ENCODE data around the gene PIP4K2A. TPM values are rescaled to one million over a fixed set of nuclear protein-coding genes. Genes with fewer than 3 reads are reported as not detected.

PIP4K2A gene
- total and polyA plus RNA-seq, 2 experiments from 2014 or later = 16.5 to 31.1 TPM

DNA sequence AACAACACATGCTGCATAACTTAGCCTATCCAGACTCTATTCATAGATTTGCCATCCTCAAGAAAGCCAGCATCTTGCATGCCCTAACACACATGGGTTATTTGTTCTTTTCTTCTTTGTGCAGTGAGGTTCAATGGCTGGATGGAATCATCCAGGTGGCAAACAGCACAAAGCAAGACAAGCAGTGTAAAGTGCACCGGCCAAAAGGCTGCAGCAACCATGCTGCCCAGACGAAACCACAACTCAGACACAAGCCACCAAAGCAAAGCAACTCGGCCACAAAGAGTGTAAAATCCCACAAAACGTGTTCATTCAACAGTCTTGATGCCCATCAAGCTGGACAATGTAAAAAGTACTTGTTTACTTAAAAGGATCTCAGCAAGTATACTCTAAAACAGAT lies 76.9 kb downstream of the PIP4K2A start:
- Histone ChIP-seq H3K79me2 (peaks cover 41% of the 10 kb centered on the region), H3K27ac (no peak overlapping the region), H3K4me2 (no peak overlapping the region), H3K9me3 (ENCODE audit: low read depth) (no peaks in the 10 kb centered on the region), H3K36me3 (replicated peaks; ENCODE audit: insufficient read depth, low read depth) (no peaks in the 10 kb centered on the region), H3K27me3 (no peaks in the 10 kb centered on the region), H4K20me1 (ENCODE audit: insufficient read depth, poor library complexity, severe bottlenecking) (no peaks in the 10 kb centered on the region), H3K9me2 (replicated peaks; ENCODE audit: insufficient read depth) (no peaks in the 10 kb centered on the region), H3K4me3 (no peak overlapping the region), H2AFZ (no peak overlapping the region), H3K4me1 (ENCODE audit: insufficient read depth) (no peaks in the 10 kb centered on the region)
- no peak for DNase-seq (ENCODE audit: low spot score)
- TF ChIP-seq, protein P1, sequence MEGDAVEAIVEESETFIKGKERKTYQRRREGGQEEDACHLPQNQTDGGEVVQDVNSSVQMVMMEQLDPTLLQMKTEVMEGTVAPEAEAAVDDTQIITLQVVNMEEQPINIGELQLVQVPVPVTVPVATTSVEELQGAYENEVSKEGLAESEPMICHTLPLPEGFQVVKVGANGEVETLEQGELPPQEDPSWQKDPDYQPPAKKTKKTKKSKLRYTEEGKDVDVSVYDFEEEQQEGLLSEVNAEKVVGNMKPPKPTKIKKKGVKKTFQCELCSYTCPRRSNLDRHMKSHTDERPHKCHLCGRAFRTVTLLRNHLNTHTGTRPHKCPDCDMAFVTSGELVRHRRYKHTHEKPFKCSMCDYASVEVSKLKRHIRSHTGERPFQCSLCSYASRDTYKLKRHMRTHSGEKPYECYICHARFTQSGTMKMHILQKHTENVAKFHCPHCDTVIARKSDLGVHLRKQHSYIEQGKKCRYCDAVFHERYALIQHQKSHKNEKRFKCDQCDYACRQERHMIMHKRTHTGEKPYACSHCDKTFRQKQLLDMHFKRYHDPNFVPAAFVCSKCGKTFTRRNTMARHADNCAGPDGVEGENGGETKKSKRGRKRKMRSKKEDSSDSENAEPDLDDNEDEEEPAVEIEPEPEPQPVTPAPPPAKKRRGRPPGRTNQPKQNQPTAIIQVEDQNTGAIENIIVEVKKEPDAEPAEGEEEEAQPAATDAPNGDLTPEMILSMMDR (IDR thresholded peaks at IDR 0.05; ENCODE audit: poor library complexity) = no peak
- no peak for TF ChIP-seq EZH2 (IDR thresholded peaks at IDR 0.05; ENCODE audit: borderline replicate concordance)
- TF ChIP-seq EZH2phosphoT487 (IDR thresholded peaks at IDR 0.05; ENCODE audit: low read depth, severe bottlenecking, unreplicated experiment) = no peak
- 95% methylated on average over 4 of the region's 4 CpGs for WGBS (ENCODE audit: low lambda C conversion rate, missing lambda C conversion rate)

DNA sequence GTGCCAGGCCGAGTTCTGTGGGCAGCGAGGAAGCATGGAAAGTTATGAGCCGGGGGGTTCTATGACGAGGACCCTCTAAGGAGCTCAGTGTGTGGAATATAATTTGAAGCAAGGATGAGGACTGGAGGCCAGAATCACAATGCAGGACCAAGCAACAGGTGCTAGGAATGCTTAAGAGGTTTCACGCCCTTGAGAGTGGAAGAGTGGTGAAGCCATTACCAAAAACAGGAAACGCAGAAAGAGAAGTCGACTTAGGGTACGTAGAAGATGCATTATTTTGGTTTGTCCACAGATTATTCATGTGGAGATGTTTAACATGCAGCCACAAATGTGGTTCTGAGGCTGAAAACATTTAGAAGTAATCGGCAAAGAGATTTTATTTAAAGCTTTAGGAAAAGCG lies 78.7 kb downstream of the PIP4K2A start:
- Histone ChIP-seq H3K9me3 (ENCODE audit: low read depth) (no peaks in the 10 kb centered on the region), H3K27me3 (no peaks in the 10 kb centered on the region), H3K79me2 (peaks cover 41% of the 10 kb centered on the region), H3K4me2 (no peak overlapping the region), H2AFZ (no peak overlapping the region), H3K9me2 (replicated peaks; ENCODE audit: insufficient read depth) (no peaks in the 10 kb centered on the region), H3K4me1 (ENCODE audit: insufficient read depth) (no peaks in the 10 kb centered on the region), H4K20me1 (ENCODE audit: insufficient read depth, poor library complexity, severe bottlenecking) (no peaks in the 10 kb centered on the region), H3K36me3 (replicated peaks; ENCODE audit: insufficient read depth, low read depth) (no peaks in the 10 kb centered on the region), H3K4me3 (no peak overlapping the region), H3K27ac (no peak overlapping the region)
- WGBS (ENCODE audit: low lambda C conversion rate, missing lambda C conversion rate) = 97% methylated on average over 10 of the region's 10 CpGs
- no peak for DNase-seq (ENCODE audit: low spot score)
- TF ChIP-seq, protein P1 (IDR thresholded peaks at IDR 0.05; ENCODE audit: poor library complexity) = no peak
- TF ChIP-seq EZH2phosphoT487 (IDR thresholded peaks at IDR 0.05; ENCODE audit: low read depth, severe bottlenecking, unreplicated experiment) = no peak
- TF ChIP-seq EZH2 (IDR thresholded peaks at IDR 0.05; ENCODE audit: borderline replicate concordance) = no peak

DNA sequence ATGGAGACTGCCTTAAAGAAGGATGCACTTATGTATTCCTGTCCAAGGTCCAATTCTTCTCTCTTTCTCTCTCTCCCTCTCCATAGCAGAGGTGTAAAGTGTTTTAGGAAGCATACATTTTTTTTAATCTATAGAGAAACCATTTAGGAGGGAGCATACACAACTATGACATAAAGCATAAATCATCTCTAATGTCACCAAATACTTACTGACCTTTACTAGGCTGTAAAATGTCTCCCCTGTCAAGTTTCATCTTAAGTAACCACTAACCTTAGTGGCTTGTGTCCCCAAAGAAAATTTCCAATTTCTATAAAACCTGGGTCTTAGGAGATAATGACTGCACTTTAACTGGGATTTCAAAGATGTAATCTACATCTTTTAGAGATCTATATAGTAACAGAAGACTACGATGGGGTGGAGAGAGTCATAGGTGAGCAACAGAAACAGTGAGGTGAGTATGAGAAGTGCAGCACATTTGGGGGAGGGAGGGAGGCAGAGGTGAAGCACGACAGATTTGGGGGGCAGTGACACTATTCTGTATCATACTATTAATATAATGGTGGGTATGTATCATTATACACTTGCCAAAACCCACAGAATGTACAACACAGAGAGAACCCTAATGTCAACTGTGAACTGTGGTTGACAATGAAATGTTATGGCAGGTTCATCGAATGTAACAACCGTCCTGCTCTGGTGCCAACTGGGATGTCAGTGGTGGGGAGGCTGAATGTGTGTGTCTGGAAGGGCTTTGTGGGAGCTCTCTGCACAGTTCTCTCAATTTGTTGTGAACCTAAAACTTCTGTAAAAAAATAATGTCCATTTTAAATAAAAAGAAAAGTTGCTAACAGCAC lies 79.5 kb downstream of the PIP4K2A start:
- Histone ChIP-seq H2AFZ (no peak overlapping the region), H4K20me1 (ENCODE audit: insufficient read depth, poor library complexity, severe bottlenecking) (no peaks in the 10 kb centered on the region), H3K4me3 (no peak overlapping the region), H3K9me2 (replicated peaks; ENCODE audit: insufficient read depth) (no peaks in the 10 kb centered on the region), H3K79me2 (peaks cover 50% of the 10 kb centered on the region), H3K4me2 (no peak overlapping the region), H3K36me3 (replicated peaks; ENCODE audit: insufficient read depth, low read depth) (no peaks in the 10 kb centered on the region), H3K27me3 (no peaks in the 10 kb centered on the region), H3K27ac (no peak overlapping the region), H3K4me1 (ENCODE audit: insufficient read depth) (no peaks in the 10 kb centered on the region), H3K9me3 (ENCODE audit: low read depth) (no peaks in the 10 kb centered on the region)
- 90% methylated on average over 4 of the region's 4 CpGs for WGBS (ENCODE audit: low lambda C conversion rate, missing lambda C conversion rate)
- TF ChIP-seq, protein P1 (IDR thresholded peaks at IDR 0.05; ENCODE audit: poor library complexity) = no peak
- TF ChIP-seq EZH2 (IDR thresholded peaks at IDR 0.05; ENCODE audit: borderline replicate concordance) = no peak
- no peak for TF ChIP-seq EZH2phosphoT487 (IDR thresholded peaks at IDR 0.05; ENCODE audit: low read depth, severe bottlenecking, unreplicated experiment)
- DNase-seq (ENCODE audit: low spot score) = no peak
